Measurements from ENCODE around the gene CR1. TPM values are rescaled to one million over a fixed set of nuclear protein-coding genes. Genes with fewer than 3 reads are reported as not detected.

Gene CR1
- polyA plus RNA-seq, 1 donor (not counting 4 experiments of a cell fraction or from before 2014, with no cell fraction given): 0.09 TPM

GRCh38 chr1:207454046-207454964, 41.7 kb upstream of the CR1 start, which contains the start of gene CR2:
CR2 (plus strand) TSS chr1:207454328; CDS start chr1:207454419, 91 bp downstream.
- Histone ChIP-seq H3K9ac (ENCODE audit: control insufficient read depth, extremely low read depth, insufficient read depth, low read length) (no peak within 1 kb of the TSS), H4K20me1 (ENCODE audit: control insufficient read depth, extremely low read depth, insufficient read depth, low read length) (no peaks in the 10 kb centered on the region), H3K27me3 (ENCODE audit: control insufficient read depth, extremely low read depth, insufficient read depth, low read length) (peaks cover 59% of the 10 kb centered on the region), H3K4me1 (ENCODE audit: control insufficient read depth, extremely low read depth, insufficient read depth, low read length) (peaks cover 4% of the 10 kb centered on the region), H3K79me2 (ENCODE audit: control insufficient read depth, insufficient read depth, low read length) (no peaks in the 10 kb centered on the region), H3K36me3 (ENCODE audit: control insufficient read depth in 2 of 2, extremely low read depth in 1 of 2, insufficient read depth in 2 of 2, low read length in 2 of 2) (no peaks in the 10 kb centered on the region), H3K9me3 (ENCODE audit: control insufficient read depth, low read depth, low read length) (no peaks in the 10 kb centered on the region), H2AFZ (ENCODE audit: control insufficient read depth, low read length) (no peak within 1 kb of the TSS), H3K4me3 (ENCODE audit: control insufficient read depth in 2 of 3, extremely low read depth in 1 of 3, insufficient read depth in 2 of 3, low read depth in 1 of 3, low read length in 3 of 3) (peak within 1 kb of the TSS in 2 of 3 experiments; percentile 16 to 49), H3K9me1 (ENCODE audit: control insufficient read depth, extremely low read depth, insufficient read depth, low read length) (no peaks in the 10 kb centered on the region), H3K27ac (ENCODE audit: control insufficient read depth, insufficient read depth, low read length) (no peak within 1 kb of the TSS), H3K4me2 (ENCODE audit: control insufficient read depth, extremely low read depth, insufficient read depth, low read depth, low read length) (peak within 1 kb of the TSS; percentile 68)
- TF ChIP-seq CTCF (optimal IDR thresholded peaks at IDR 0.05 in 1 of 3, IDR thresholded peaks at IDR 0.05 in 1 of 3, conservative IDR thresholded peaks at IDR 0.05 in 1 of 3; ENCODE audit: extremely low read depth in 1 of 3, insufficient read depth in 2 of 3, low read length in 3 of 3) (peak in 2 of 3 experiments; percentile 8 to 34), EZH2 (IDR thresholded peaks at IDR 0.05; ENCODE audit: low read length) (peak; percentile 95)
- FAIRE-seq: no peak
- no peak for DNase-seq (ENCODE audit: low read depth, low spot score)
- dilution Hi-C loops (cut with MboI; ENCODE audit: extremely low pct_ligation_motif_present, low sequenced_read_pairs): no loop called here

GRCh38 chr1:207455183-207455754, 40.7 kb upstream of the CR1 start:
- Histone ChIP-seq H3K27me3 (ENCODE audit: control insufficient read depth, extremely low read depth, insufficient read depth, low read length) (peaks cover 59% of the 10 kb centered on the region), H3K9me1 (ENCODE audit: control insufficient read depth, extremely low read depth, insufficient read depth, low read length) (no peaks in the 10 kb centered on the region), H3K9me3 (ENCODE audit: control insufficient read depth, low read depth, low read length) (no peaks in the 10 kb centered on the region), H3K9ac (ENCODE audit: control insufficient read depth, extremely low read depth, insufficient read depth, low read length) (no peak overlapping the region), H2AFZ (ENCODE audit: control insufficient read depth, low read length) (no peak overlapping the region), H3K79me2 (ENCODE audit: control insufficient read depth, insufficient read depth, low read length) (no peaks in the 10 kb centered on the region), H3K36me3 (ENCODE audit: control insufficient read depth in 2 of 2, extremely low read depth in 1 of 2, insufficient read depth in 2 of 2, low read length in 2 of 2) (no peaks in the 10 kb centered on the region), H3K4me1 (ENCODE audit: control insufficient read depth, extremely low read depth, insufficient read depth, low read length) (peaks cover 4% of the 10 kb centered on the region), H3K4me2 (ENCODE audit: control insufficient read depth, extremely low read depth, insufficient read depth, low read depth, low read length) (peak overlapping the region; percentile 68), H3K27ac (ENCODE audit: control insufficient read depth, insufficient read depth, low read length) (no peak overlapping the region), H3K4me3 (ENCODE audit: control insufficient read depth in 2 of 3, extremely low read depth in 1 of 3, insufficient read depth in 2 of 3, low read depth in 1 of 3, low read length in 3 of 3) (peak overlapping the region in 1 of 3 experiments; percentile 49), H4K20me1 (ENCODE audit: control insufficient read depth, extremely low read depth, insufficient read depth, low read length) (no peaks in the 10 kb centered on the region)
- dilution Hi-C loops (cut with MboI; ENCODE audit: extremely low pct_ligation_motif_present, low sequenced_read_pairs): no loop called here
- FAIRE-seq (no peak), DNase-seq (ENCODE audit: low read depth, low spot score) (no peak)
- TF ChIP-seq EZH2 (IDR thresholded peaks at IDR 0.05; ENCODE audit: low read length): no peak
- TF ChIP-seq CTCF (optimal IDR thresholded peaks at IDR 0.05 in 1 of 3, IDR thresholded peaks at IDR 0.05 in 1 of 3, conservative IDR thresholded peaks at IDR 0.05 in 1 of 3; ENCODE audit: extremely low read depth in 1 of 3, insufficient read depth in 2 of 3, low read length in 3 of 3): no peak

Data from keratinocyte (primary cell).